ENCODE data around the gene CAPN10. TPM values are rescaled to one million over a fixed set of nuclear protein-coding genes. Genes with fewer than 3 reads are reported as not detected.

The CAPN10 gene
- total and polyA plus RNA-seq, 12 donors = 4.7 to 158 (median 25.1) TPM

- H3K36me3 ChIP-seq (replicated peaks in 1 of 2) = peaks cover 0 to 21% of the 10 kb centered on the region in 2 donors
- no peaks in the 10 kb centered on the region for H3K27me3 ChIP-seq
- TF ChIP-seq CTCF (IDR thresholded peaks at IDR 0.05) (no peak), POLR2A (IDR thresholded peaks at IDR 0.05) (no peak)
- H3K9me3 ChIP-seq (replicated peaks in 1 of 3) = no peaks in the 10 kb centered on the region
- DNase-seq = peak in 1 of 7 donors; percentile 10
- intact Hi-C loops (cut with DNase I) = no loop called here
- H3K27ac ChIP-seq = no peak overlapping the region
- 95 to 100% (median 97%) methylated on average over 11 to 21 of the region's 21 CpGs for WGBS, 4 donors
- H3K4me1 ChIP-seq (replicated peaks in 1 of 2) = peaks cover 12 to 21% of the 10 kb centered on the region in 2 donors
- H3K4me3 ChIP-seq = no peak overlapping the region
Observed at GRCh38 chr2:240590681-240591111, 4.2 kb downstream of the CAPN10 start.

- Histone ChIP-seq H3K27ac (no peak overlapping the region), H3K9me3 (replicated peaks in 1 of 3) (no peaks in the 10 kb centered on the region), H3K4me3 (no peak overlapping the region), H3K36me3 (replicated peaks in 1 of 2) (peaks cover 0 to 21% of the 10 kb centered on the region in 2 donors), H3K4me1 (replicated peaks in 1 of 2) (peaks cover 12 to 19% of the 10 kb centered on the region in 2 donors), H3K27me3 (no peaks in the 10 kb centered on the region)
- intact Hi-C loops (cut with DNase I) = no loop called here
- DNase-seq = no peak
- TF ChIP-seq CTCF (IDR thresholded peaks at IDR 0.05) = no peak
- WGBS, 4 donors = 89 to 93% (median 91%) methylated on average over 6 of the region's 6 CpGs
Observed at GRCh38 chr2:240591226-240591625, 4.7 kb downstream of the CAPN10 start.

- Histone ChIP-seq H3K4me3 (no peak overlapping the region), H3K36me3 (replicated peaks in 1 of 2) (peaks cover 0 to 21% of the 10 kb centered on the region in 2 donors), H3K27ac (no peak overlapping the region), H3K4me1 (replicated peaks in 1 of 2) (peaks cover 12 to 19% of the 10 kb centered on the region in 2 donors), H3K27me3 (no peaks in the 10 kb centered on the region), H3K9me3 (replicated peaks in 1 of 3) (no peaks in the 10 kb centered on the region)
- TF ChIP-seq CTCF (IDR thresholded peaks at IDR 0.05) = no peak
- TF ChIP-seq POLR2A (IDR thresholded peaks at IDR 0.05) = no peak
- DNase-seq = no peak
- 91 to 96% (median 94%) methylated on average over 10 to 13 of the region's 13 CpGs for WGBS, 4 donors
- intact Hi-C loops (cut with DNase I) = no loop called here
Observed at GRCh38 chr2:240591784-240592183, 5.2 kb downstream of the CAPN10 start.

- Histone ChIP-seq H3K27ac (no peak overlapping the region), H3K36me3 (replicated peaks in 1 of 2) (peaks cover 0 to 26% of the 10 kb centered on the region in 2 donors), H3K27me3 (no peaks in the 10 kb centered on the region), H3K4me1 (replicated peaks in 1 of 2) (peaks cover 2 to 9% of the 10 kb centered on the region in 2 donors), H3K4me3 (no peak overlapping the region), H3K9me3 (replicated peaks in 1 of 3) (no peaks in the 10 kb centered on the region)
- TF ChIP-seq CTCF (IDR thresholded peaks at IDR 0.05) (no peak), POLR2A (IDR thresholded peaks at IDR 0.05) (no peak)
- peak in 4 of 7 donors; percentile 11 to 42 (median 14) for DNase-seq
- intact Hi-C loops (cut with DNase I) = no loop called here
- WGBS, 4 donors = 90 to 95% (median 92%) methylated on average over 11 to 20 of the region's 20 CpGs
Observed at GRCh38 chr2:240593026-240593702, 6.6 kb downstream of the CAPN10 start.
